Measurements from ENCODE around the gene ASTN1. TPM values are rescaled to one million over a fixed set of nuclear protein-coding genes. Genes with fewer than 3 reads are reported as not detected.

The ASTN1 gene
- total RNA-seq, 4 donors from 2014 or later: 0.93 to 2.9 (median 2.3) TPM

- 65 to 86% methylated on average over 2 of the region's 2 CpGs for WGBS, 2 donors (ENCODE audit: low coverage in 1 of 2)
- TF ChIP-seq EP300 (IDR thresholded peaks at IDR 0.05): no peak
- Histone ChIP-seq H3K4me1 (no peaks in the 10 kb centered on the region), H3K36me3 (no peaks in the 10 kb centered on the region), H3K9me3 (no peaks in the 10 kb centered on the region), H3K27ac (no peak overlapping the region), H3K27me3 (no peaks in the 10 kb centered on the region), H3K4me3 (no peak overlapping the region)
- no peak for ATAC-seq
Measured at GRCh38 chr1:176963181-176963580, 201.3 kb downstream of the ASTN1 start.

DNA sequence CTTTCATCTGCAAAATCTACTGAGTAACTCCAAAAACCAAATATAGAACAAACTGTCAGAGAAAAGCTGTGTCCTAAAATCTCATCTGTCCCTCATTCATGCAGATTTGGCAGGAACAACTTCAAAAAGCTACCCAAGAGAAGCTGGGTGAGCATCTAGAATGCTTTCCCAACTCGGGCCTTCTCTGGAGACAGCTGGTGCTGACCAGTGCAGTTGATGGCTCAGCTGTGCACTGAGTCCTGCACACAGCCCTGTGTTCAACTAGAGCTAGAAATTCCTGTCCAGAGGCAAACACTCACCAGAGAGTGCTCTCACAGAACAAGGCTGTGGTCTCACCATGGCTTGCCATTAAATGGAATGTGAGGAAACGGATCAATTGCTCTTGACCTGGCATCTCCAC, 202.8 kb downstream of the ASTN1 start:
- TF ChIP-seq POLR2A (IDR thresholded peaks at IDR 0.05): no peak
- no peak for TF ChIP-seq POLR2AphosphoS5 (IDR thresholded peaks at IDR 0.05)
- TF ChIP-seq, protein P1, sequence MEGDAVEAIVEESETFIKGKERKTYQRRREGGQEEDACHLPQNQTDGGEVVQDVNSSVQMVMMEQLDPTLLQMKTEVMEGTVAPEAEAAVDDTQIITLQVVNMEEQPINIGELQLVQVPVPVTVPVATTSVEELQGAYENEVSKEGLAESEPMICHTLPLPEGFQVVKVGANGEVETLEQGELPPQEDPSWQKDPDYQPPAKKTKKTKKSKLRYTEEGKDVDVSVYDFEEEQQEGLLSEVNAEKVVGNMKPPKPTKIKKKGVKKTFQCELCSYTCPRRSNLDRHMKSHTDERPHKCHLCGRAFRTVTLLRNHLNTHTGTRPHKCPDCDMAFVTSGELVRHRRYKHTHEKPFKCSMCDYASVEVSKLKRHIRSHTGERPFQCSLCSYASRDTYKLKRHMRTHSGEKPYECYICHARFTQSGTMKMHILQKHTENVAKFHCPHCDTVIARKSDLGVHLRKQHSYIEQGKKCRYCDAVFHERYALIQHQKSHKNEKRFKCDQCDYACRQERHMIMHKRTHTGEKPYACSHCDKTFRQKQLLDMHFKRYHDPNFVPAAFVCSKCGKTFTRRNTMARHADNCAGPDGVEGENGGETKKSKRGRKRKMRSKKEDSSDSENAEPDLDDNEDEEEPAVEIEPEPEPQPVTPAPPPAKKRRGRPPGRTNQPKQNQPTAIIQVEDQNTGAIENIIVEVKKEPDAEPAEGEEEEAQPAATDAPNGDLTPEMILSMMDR (IDR thresholded peaks at IDR 0.05): no peak
- TF ChIP-seq EP300 (IDR thresholded peaks at IDR 0.05): no peak
- Histone ChIP-seq H3K9me3 (no peaks in the 10 kb centered on the region), H3K27me3 (no peaks in the 10 kb centered on the region), H3K4me3 (no peak overlapping the region), H3K4me1 (no peaks in the 10 kb centered on the region), H3K27ac (no peak overlapping the region), H3K36me3 (no peaks in the 10 kb centered on the region)
- ATAC-seq: no peak
- WGBS, 2 donors (ENCODE audit: low coverage in 1 of 2): 57 to 70% methylated on average over 1 to 2 of the region's 2 CpGs

DNA sequence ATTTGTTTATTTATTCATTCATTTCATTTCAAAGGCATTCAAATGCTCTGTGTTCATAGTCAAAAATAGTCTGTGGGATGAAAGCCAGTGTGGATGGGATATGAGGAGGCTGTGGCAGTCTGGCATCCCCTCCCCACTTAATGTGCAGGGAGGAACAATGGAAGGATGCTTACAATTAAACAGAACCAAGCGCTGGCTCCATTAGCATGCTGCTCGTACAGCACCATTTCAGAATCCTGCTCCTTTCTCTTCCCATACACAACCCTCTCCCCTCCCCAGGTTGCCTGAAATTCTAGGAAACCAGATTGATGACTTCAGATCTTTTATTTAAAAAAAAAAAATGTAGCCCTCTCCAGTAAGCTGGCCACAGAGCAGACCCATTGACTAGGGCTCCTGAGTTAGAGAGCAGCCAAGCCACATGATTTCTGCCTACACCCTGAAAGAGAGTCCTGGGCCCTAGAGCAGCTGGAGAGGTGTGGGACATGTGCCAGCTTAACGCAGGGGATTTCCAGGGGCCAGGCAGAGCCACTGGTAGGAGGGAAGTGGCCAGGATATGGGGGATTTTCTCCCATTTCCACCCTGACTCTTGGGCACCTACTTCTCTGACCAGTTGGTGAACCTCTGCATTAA, 205.2 kb downstream of the ASTN1 start:
- WGBS, 2 donors (ENCODE audit: low coverage in 1 of 2): 64 to 80% methylated on average over 2 of the region's 3 CpGs
- H3K27me3 ChIP-seq: no peaks in the 10 kb centered on the region
- no peaks in the 10 kb centered on the region for H3K36me3 ChIP-seq
- H3K9me3 ChIP-seq: no peaks in the 10 kb centered on the region
- ATAC-seq: no peak
- H3K4me3 ChIP-seq: no peak overlapping the region
- H3K27ac ChIP-seq: no peak overlapping the region
- TF ChIP-seq POLR2A (IDR thresholded peaks at IDR 0.05): no peak
- H3K4me1 ChIP-seq: no peaks in the 10 kb centered on the region

GRCh38 chr1:176957603-176958002, 206.9 kb downstream of the ASTN1 start:
- H3K9me3 ChIP-seq: no peaks in the 10 kb centered on the region
- no peak overlapping the region for H3K4me3 ChIP-seq
- no peak for ATAC-seq
- TF ChIP-seq EP300 (IDR thresholded peaks at IDR 0.05): no peak
- no peak for TF ChIP-seq POLR2A (IDR thresholded peaks at IDR 0.05)
- TF ChIP-seq POLR2AphosphoS5 (IDR thresholded peaks at IDR 0.05): no peak
- TF ChIP-seq, protein P1 (IDR thresholded peaks at IDR 0.05): no peak
- H3K4me1 ChIP-seq: no peaks in the 10 kb centered on the region
- H3K27ac ChIP-seq: no peak overlapping the region
- H3K36me3 ChIP-seq: no peaks in the 10 kb centered on the region
- WGBS, 2 donors (ENCODE audit: low coverage in 1 of 2): 89 to 94% methylated on average over 9 to 10 of the region's 10 CpGs
- no peaks in the 10 kb centered on the region for H3K27me3 ChIP-seq

- H3K4me3 ChIP-seq: no peak overlapping the region
- ATAC-seq: no peak
- H3K27me3 ChIP-seq: no peaks in the 10 kb centered on the region
- no peaks in the 10 kb centered on the region for H3K36me3 ChIP-seq
- no peak overlapping the region for H3K27ac ChIP-seq
- no peaks in the 10 kb centered on the region for H3K4me1 ChIP-seq
- TF ChIP-seq EP300 (IDR thresholded peaks at IDR 0.05) (no peak), POLR2AphosphoS5 (IDR thresholded peaks at IDR 0.05) (no peak), POLR2A (IDR thresholded peaks at IDR 0.05) (no peak)
- TF ChIP-seq, protein P1 (IDR thresholded peaks at IDR 0.05): no peak
- H3K9me3 ChIP-seq: no peaks in the 10 kb centered on the region
Measured at GRCh38 chr1:176954242-176954641, 210.3 kb downstream of the ASTN1 start.

- Histone ChIP-seq H3K4me3 (no peak overlapping the region), H3K27ac (no peak overlapping the region), H3K36me3 (no peaks in the 10 kb centered on the region), H3K27me3 (no peaks in the 10 kb centered on the region), H3K4me1 (no peaks in the 10 kb centered on the region), H3K9me3 (no peaks in the 10 kb centered on the region)
- no peak for ATAC-seq
- 27 to 100% methylated on average over 1 of the region's 2 CpGs for WGBS, 2 donors (ENCODE audit: low coverage in 1 of 2)
- TF ChIP-seq POLR2A (IDR thresholded peaks at IDR 0.05) (no peak), POLR2AphosphoS5 (IDR thresholded peaks at IDR 0.05) (no peak), EP300 (IDR thresholded peaks at IDR 0.05) (no peak)
- TF ChIP-seq, protein P1 (IDR thresholded peaks at IDR 0.05): no peak
Measured at GRCh38 chr1:176950736-176951324, 213.7 kb downstream of the ASTN1 start.

Data from gastroesophageal sphincter (tissue), 4 donors.